Activated CD8-positive, alpha-beta memory T cell treated with anti-CD3 and anti-CD28 coated beads for 4 hours (primary cell): Measurements from ENCODE around the gene AKT3.
"Not testable (repeated sequence)": the region's sequence is repeated elsewhere in the genome, so short reads cannot be mapped to it uniquely, and the experiment has no call there.

Source experiments
- DNase-seq, 2 donors: peaks; one replicate each; pipeline ENCODE4 v3.0.0-alpha.2; 2020; ENCODE audit warnings: low read depth in 2 of 2

The AKT3 gene

DNA sequence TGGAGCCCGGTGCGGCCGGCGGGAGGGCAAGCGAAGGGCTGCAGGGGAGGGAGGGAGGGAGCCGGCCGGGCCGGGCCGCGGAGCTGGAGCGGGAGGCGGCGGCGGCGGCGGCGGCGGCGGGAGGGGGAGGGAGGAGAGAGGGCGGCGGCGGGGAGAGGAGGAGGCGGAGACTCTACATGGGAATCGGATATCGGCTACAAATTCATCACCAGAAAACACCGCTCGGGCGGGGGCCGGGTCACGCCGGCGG, at the start of gene AKT3:
Gene AKT3 (minus strand): TSS at position 42 of the 250 bp plus-strand sequence. CDS start 7,073 bp downstream, outside the sequence.
- DNase-seq: peak in 1 of 2 donors; percentile 72

DNA sequence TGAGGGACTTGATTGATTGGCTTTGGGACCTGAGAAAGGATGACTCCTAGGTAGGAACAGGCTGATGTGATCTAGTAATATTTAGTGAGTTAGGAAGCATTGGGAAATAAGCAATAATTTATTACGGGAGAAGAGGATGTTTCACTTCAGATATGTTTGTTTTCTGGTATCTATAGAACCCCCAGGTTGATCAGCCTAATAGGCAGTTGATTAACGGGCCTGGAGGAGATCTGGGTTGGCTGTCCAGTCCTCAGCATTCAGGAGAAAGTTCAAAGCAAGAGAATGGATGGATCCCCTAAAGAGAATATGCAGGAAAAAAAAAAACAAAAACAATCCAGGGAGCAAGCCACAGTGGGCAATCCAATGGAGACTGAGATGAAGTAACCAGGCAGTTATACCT, 48.2 kb upstream of the AKT3 start:
- no peak for DNase-seq

DNA sequence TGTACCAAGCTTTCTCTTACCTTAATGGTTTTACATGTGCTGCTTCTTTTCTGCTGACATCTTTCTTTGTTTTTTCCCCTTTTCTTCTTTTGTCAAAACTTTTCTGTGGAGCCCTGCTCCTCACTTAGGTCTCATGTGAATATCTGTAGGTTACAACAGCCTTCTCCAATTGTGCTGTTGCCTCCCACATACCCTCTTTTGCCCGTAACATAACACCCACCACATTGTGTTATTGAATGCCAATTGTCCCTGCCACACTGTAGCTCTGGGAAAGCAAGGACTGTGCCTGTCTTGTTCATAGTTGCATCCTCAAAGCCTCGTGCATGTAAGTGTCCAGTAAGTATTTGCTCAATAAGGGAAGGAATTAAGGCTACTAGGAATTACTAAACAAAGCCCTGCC, 46.3 kb upstream of the AKT3 start:
- no peak for DNase-seq

DNA sequence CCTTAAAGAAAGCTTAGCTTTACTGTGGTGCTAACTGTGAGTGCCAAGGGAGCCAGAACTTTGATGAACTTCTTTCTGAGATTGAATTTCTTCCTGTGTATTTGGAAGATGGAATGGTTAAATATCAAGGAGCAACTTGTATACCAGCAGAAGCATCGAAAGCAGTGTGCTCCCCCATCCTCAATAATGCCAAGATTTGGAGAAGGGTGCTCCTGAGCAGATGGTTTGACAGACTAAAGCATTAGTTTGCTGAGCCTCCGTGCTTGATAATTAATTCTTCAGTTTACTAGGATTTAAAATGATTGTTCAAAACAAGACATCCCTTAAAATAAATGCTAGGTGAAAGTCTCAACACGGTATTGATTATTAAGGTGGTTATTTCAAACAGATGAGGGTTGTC, 42.4 kb upstream of the AKT3 start:
- DNase-seq: no peak

DNA sequence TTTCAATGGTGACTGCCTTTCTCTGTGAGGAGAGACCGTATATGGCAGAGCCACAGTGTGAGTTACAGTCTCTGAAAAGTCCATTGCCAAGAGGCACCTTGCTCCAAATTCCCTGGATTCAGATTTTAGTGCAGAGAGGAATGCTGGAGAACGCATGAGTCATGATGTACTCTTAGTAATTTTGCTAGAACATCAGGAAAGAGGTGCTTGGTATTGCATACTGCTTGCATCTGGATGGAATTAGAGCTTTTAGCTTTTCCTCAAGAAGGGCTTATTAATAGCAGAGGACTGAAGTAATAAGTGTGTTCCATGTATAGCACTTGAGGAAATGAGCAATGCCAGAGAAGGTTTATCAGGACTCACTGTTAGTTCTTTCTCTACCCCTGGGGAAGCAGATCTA, 40.5 kb upstream of the AKT3 start:
- DNase-seq: no peak

GRCh38 chr1:243885806-243886205, 35.8 kb upstream of the AKT3 start:
- no peak for DNase-seq

DNA sequence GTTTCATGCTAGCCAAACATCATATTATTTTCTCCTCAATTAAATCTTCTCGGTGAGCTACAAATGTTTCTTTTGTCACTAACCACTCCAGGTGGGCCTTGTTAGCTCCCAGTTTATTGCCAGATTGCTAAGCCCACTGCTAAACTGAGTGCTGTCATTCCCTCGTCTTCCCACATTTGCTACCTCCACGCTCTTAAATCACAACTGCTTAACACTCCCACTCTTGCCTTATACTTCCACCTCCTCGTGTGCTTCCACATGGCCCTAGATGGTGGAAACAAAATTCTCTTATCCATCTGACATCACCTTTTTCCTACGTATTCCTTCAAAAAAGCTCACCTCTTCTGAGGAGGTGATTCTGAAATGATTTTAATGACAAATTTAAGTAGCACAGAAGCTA, 34.6 kb upstream of the AKT3 start:
- DNase-seq: no peak

GRCh38 chr1:243883551-243883950, 33.5 kb upstream of the AKT3 start:
- no peak for DNase-seq

DNA sequence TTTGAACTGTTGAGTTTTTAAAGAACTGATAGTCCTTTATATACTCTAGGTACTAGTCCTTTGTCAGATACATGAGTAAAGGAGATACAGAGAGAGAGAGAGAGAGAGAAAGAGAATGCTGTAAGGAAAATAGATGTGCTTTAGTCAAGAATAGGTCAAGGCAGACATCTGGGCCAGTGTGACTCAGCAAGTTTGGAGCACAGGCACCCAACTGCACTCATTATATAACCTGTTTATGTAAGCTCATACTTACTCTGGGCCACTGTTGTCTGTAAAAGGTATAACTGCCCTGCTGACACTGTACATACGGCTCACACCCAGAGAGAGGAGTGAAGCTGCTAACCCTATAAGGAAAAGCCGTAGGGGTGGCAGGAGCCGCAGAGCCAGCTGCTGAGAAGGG, 32.2 kb upstream of the AKT3 start:
- DNase-seq: no peak

DNA sequence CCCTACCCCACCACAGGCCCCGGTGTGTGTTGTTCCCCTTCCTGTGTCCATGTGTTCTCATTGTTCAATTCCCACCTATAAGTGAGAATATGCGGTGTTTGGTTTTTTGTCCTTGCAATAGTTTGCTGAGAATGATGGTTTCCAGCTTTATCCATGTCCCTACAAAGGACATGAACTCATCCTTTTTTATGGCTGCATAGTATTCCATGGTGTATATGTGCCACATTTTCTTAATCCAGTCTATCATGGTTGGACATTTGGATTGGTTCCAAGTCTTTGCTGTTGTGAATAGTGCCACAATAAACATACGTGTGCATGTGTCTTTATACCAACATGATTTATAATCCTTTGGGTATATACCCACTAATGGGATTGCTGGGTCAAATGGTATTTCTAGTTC, 27.0 kb upstream of the AKT3 start:
- DNase-seq: not testable (repeated sequence)

DNA sequence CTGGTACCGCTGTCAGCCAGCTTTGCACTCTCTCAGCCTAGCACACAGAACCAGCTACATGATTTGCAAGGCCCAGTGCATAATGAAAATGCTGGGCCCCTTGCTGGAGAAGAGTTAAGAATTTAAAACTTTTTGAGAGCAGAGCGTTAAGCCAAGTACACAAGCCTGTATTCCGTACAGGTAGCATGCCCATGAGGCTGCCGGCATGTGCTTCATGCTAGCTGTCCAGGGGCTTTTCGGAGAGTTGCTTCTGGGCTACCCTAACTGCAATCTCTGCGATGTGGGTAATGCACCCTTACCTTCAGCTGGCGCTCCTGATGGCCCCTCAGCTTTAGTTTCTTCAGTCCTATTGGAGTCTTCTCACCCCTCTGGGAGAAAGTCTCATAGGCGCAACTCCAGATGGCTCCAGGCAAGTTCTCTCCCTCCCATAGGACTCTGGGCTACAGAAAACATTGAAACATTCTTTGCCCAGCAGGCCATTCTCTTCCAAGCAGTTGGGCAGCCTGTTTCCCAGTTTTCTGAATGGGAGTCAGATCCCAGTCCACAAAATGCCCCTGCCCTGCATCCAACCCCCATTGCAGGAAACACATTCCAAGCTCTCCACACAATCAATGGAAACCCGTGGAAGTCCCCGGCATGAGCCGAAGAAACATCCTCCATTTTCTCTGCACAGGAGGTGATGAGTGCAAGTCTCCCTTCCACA, 5.7 kb upstream of the AKT3 start:
- DNase-seq: no peak

GRCh38 chr1:243851765-243852164, 1.7 kb upstream of the AKT3 start:
- DNase-seq: no peak

GRCh38 chr1:243851257-243851756, 1.3 kb upstream of the AKT3 start:
- DNase-seq: no peak

GRCh38 chr1:243850452-243851256, 611 bp upstream of the AKT3 start:
- peak; percentile 62 to 69 for DNase-seq

DNA sequence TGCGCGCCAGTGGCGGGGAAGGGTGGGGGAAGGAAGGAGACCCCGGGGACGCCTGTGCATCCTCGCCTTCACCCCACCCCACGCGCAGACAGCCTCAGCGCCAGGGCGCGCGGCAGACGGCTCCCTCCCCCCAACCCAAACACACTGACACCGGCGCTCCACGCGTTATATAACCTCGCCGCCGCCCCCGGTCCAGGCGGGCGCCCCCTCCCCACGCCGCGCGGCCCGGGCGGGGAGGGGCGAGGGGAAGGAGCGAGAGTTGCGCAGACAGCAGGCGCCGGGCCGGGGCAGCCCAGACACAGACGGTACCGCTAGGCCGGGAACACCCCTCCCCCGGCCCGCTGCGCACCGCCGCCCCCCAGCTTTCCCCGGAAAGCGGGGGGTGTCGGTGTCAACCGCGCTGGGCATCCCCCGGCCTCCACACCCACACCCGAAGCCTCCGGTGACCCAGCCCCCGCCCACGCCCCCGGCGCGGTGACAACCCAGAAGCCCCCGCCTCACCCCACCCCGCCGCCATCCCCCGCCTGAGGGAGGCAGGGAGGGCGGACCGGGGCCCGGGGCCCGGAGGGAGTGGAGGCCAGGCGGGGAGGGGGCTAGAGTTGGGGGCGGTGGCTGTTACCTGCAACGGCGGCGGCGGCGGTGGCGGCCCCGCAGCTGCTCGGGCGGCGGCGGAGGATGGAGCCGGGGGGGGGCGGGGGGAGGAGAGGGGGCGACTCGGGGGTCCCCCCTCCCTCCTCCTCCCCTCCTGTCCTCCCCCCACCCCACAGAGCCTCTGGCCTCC, 432 bp downstream of the AKT3 start:
- DNase-seq: peak; percentile 71 to 76

DNA sequence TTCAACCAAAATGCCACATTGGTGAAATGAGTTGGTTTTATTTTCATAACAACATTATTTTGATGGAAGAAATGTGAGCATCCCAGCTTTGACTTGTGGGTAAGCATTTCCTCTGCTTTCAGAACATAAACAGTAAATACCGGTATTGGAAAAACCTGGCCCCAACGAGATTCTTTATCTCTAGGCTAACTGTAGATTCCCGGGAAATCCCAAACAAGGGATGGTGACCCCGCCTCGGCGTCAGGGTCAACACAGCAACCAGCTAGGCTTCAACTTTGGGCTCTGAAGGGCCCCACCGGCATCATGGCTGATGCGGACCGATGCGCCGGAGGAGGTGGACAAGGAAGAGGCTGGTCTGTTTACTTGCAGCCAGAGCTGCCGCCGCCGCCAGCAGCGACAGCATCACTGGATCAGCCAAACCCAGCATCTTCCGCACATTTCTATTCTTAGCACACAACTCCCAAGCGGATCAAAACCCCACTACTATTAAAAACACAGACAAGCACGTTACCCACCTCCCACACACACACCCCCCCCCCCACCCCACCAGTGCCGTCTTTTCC, 1.1 kb downstream of the AKT3 start:
- DNase-seq: peak; percentile 9 to 13

- no peak for DNase-seq
These were observed 1.7 kb downstream of the AKT3 start for GRCh38 chr1:243848165-243848857.

DNA sequence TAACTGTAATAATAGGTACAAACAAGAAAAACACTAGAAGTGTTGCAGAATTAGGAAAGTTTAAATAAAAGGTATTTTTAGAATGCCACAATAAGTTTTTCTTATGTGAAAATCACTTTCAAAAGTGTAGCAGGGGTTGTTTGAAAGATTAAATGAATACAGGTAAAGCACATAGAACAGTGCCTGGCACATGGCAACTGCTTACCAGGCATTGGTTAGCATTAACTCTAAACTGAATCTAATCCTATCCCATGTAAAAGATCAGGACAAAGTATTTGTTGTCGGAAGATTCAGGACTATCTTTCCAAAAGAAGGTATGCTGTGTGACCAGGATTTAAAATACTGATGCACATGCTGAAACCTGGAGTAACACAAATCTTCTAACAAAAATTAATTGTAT, 3.3 kb downstream of the AKT3 start:
- DNase-seq: no peak

DNA sequence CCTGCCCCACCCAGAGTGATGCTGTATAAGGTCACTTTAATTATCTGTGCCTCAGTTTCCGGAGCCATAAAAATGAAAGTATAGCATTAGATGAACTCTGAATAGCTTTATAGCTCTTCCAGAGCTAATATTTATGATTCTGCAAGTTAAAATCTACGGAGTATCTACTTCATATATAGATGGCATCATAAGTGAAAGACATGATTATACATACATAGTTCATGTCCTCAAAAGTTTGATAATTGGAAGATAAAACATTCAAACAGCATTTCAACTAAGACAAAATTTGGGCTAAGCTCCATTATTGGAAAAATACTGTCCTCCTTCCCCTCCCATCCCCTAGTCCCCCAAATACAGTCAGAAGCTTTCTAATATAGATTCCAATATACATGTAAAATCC, 4.2 kb downstream of the AKT3 start:
- DNase-seq: no peak

GRCh38 chr1:243844186-243844585, 5.9 kb downstream of the AKT3 start:
- no peak for DNase-seq

DNA sequence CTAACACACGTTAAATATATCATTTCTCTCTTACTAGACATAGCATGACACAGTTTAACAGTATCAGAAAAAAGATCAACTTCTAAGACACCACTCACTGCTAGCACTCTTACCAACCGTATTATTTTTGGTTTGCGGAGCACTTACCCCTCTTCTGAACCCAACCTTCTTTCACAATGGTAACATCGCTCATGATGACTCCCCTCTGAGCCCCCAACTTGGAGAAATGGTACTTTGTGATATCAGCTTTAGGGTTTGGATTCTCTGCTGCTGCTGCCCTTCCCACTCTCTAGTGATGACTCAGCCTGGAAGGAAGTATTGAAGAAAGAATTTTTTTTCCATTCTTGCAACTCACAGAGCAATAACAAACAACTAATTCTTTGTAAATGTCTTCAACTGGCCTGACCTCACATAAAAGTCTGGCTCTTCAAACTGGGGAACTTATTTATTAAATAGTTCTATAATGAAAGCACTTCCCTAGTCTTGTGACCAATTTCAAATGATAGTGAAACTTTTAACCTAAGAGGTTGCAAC, 7.0 kb downstream of the AKT3 start:
- DNase-seq: no peak
